ENCODE results near the gene SNED1.

DNA sequence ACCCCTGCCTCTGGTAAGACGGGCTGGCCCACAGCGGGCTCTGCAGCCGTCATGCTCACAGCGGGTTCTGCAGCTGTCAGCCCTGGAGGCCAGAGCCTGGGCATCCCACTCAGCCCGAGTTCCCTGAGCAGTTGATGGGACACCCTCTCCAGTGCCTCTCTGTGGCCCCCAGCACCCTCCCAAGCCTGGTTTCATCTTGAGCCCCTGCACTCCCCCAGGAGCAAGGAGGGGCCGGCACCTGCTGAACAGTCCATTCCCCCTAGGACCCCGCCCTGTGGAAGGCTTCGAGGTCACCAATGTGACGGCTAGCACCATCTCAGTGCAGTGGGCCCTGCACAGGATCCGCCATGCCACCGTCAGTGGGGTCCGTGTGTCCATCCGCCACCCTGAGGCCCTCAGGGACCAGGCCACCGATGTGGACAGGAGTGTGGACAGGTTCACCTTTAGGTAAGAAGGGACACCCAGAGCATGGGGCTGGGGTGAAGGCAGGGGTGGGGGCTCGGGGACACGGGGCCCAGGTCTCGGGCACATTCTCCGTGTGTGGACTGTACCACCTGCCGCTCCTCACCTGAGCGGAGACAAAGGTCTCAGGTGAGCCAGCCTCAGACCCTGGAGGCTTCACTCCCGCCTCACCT, 69.2 kb downstream of the SNED1 start:
- TF ChIP-seq POLR2A (IDR thresholded peaks at IDR 0.05; ENCODE audit: low read depth, low read length), result no peak
- no peak for TF ChIP-seq POLR2AphosphoS5 (IDR thresholded peaks at IDR 0.05; ENCODE audit: low read depth, low read length)
- no peak for TF ChIP-seq PAX5 (IDR thresholded peaks at IDR 0.05; ENCODE audit: insufficient read depth, low read length, severe bottlenecking)
